GM12865 (cell line): ENCODE data around the gene NFIA.

Experiments used
- DNase-seq: peaks from one replicate; pipeline ENCODE4 v3.0.0; 2010; ENCODE audit warnings: low read depth
- H3K4me3 ChIP-seq: 2 replicates; pipeline ENCODE4 v1.5.1; 2011; ENCODE audit warnings: mild to moderate bottlenecking, low read depth, low read length, control low read depth
- TF ChIP-seq, protein P1 (sequence below): IDR thresholded peaks from 2 replicates; pipeline ENCODE4 v1.5.1; 2011; ENCODE audit warnings: low read length, control low read depth, low read depth, inconsistent platforms; ENCODE audit not compliant: insufficient read depth; ENCODE audit errors: missing control alignments

Gene NFIA

GRCh38 chr1:61097722-61098121 lies 15.4 kb downstream of the NFIA start:
- TF ChIP-seq, protein P1, sequence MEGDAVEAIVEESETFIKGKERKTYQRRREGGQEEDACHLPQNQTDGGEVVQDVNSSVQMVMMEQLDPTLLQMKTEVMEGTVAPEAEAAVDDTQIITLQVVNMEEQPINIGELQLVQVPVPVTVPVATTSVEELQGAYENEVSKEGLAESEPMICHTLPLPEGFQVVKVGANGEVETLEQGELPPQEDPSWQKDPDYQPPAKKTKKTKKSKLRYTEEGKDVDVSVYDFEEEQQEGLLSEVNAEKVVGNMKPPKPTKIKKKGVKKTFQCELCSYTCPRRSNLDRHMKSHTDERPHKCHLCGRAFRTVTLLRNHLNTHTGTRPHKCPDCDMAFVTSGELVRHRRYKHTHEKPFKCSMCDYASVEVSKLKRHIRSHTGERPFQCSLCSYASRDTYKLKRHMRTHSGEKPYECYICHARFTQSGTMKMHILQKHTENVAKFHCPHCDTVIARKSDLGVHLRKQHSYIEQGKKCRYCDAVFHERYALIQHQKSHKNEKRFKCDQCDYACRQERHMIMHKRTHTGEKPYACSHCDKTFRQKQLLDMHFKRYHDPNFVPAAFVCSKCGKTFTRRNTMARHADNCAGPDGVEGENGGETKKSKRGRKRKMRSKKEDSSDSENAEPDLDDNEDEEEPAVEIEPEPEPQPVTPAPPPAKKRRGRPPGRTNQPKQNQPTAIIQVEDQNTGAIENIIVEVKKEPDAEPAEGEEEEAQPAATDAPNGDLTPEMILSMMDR = no peak
- DNase-seq = no peak
- H3K4me3 ChIP-seq = no peak overlapping the region

- TF ChIP-seq, protein P1 = no peak
- DNase-seq = no peak
- H3K4me3 ChIP-seq = no peak overlapping the region
These were observed 16.0 kb downstream of the NFIA start for GRCh38 chr1:61098333-61098732.

DNA sequence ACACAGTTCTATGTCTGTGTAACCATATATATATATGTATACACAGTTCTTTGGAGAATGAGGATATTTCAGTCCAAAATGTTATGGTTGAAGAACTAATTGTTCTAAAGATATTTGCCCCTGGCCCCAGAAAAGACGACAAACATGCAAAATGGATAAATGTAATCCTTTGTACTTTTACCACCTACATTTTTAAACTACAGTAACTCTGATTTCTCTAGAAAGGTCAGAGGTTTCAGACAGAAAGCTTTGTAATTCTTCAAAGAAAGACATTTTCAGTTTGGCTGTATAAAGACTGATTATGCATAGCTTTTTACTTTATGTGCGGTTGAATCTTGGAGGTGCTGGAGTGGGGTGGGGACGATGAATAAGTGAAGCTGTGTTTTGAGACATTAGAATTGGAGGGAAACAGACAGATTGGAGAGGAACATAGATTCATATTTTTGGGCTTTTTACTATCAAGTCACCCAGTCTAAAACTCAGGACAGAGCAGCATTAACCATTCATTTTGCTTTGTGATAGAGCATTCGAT lies 16.6 kb downstream of the NFIA start:
- TF ChIP-seq, protein P1 = no peak
- DNase-seq = no peak
- no peak overlapping the region for H3K4me3 ChIP-seq

DNA sequence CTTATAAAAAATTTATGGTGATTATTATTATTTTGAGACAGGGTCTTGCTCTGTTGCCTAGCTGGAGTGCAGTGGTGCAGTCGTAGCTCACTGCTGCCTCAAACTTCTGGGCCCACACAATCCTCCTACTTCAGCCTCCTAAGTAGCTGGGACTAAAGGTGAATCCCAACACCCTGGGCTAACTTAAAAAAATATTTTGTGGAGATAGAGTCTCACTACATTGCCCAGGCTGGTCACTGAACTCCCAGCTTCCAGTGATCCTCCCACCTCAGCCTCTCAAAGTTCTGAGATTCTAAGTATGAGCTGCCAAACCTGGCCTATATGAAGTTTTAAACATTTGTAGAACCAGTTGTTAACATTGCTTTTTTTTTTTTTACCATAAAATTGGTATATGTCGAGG lies 18.2 kb downstream of the NFIA start:
- no peak for DNase-seq
- TF ChIP-seq, protein P1 = no peak
- no peak overlapping the region for H3K4me3 ChIP-seq

DNA sequence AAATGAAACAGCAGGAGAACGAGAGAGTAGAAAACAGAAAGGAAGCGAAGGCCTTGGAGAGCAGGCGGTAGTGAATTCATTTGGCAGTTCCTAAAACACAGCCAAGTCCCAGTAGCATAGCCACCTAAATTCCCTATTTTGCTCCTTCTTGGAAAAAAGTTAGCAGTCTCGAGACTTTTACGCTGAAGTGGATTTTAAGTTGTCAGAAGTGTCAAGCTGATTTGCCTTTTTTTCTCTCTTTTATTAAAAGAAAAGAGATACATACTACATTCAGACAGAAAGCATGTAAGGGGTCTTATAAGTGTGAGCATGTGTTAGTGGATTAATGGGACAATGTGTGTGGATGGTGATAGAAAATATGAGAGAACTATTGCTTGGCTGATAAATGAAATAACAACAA lies 19.2 kb downstream of the NFIA start:
- H3K4me3 ChIP-seq = no peak overlapping the region

DNA sequence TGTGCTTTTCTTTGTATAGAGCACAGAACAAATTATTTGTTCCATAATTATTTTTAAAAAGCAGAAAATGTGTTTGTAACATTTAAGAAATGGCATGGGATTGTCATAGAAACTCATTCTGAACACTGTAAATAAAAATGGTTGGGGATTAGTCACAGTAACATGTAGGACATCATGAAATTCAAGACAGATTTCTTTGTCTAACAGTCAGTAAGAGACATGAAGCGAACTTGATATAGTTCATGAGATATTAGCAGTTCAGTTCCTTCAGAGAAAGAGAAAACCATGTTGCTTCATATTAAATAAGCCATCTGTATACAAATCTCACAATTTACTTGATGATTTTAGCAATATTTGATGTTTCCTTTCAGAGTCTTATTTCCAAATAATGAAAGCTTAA lies 19.7 kb downstream of the NFIA start:
- TF ChIP-seq, protein P1 = no peak
- no peak overlapping the region for H3K4me3 ChIP-seq
- no peak for DNase-seq

More for the DNA sequence above, 19.2 kb downstream of the NFIA start:
- DNase-seq = no peak
- TF ChIP-seq, protein P1 = no peak

GRCh38 chr1:61102621-61103020 lies 20.3 kb downstream of the NFIA start:
- no peak for DNase-seq
- TF ChIP-seq, protein P1 = no peak

More at GRCh38 chr1:61102621-61103020, 20.3 kb downstream of the NFIA start:
- H3K4me3 ChIP-seq = no peak overlapping the region
